Activated CD8-positive, alpha-beta memory T cell treated with anti-CD3 and anti-CD28 coated beads for 1 hour (primary cell): Measurements from ENCODE around the gene MAT1A.
"Not testable (repeated sequence)": the region's sequence is repeated elsewhere in the genome, so short reads cannot be mapped to it uniquely, and the experiment has no call there.

Experiments used
- DNase-seq, 2 donors: peaks; one replicate each; pipeline ENCODE4 v3.0.0-alpha.2; 2020; ENCODE audit warnings: low read depth in 1 of 2; ENCODE audit errors: extremely low read depth in 1 of 2

The MAT1A gene

GRCh38 chr10:80265740-80266512 is 23.5 kb downstream of the MAT1A start:
- DNase-seq: no peak

- no peak for DNase-seq
These were observed 25.1 kb downstream of the MAT1A start for GRCh38 chr10:80264081-80265056.

- DNase-seq: no peak
These were observed 28.0 kb downstream of the MAT1A start for GRCh38 chr10:80261316-80262030.

GRCh38 chr10:80260295-80261243 is 28.9 kb downstream of the MAT1A start:
- no peak for DNase-seq

GRCh38 chr10:80259405-80259871 is 30.0 kb downstream of the MAT1A start:
- DNase-seq: no peak

- DNase-seq: not testable (repeated sequence)
These were observed 32.7 kb downstream of the MAT1A start for GRCh38 chr10:80256798-80257197.

- not testable (repeated sequence) for DNase-seq
These were observed 34.7 kb downstream of the MAT1A start for GRCh38 chr10:80254726-80255125.

- DNase-seq: not testable (repeated sequence)
These were observed 35.5 kb downstream of the MAT1A start for GRCh38 chr10:80253963-80254271.

- DNase-seq: no peak
These were observed 36.0 kb downstream of the MAT1A start for GRCh38 chr10:80253266-80253962.

- no peak for DNase-seq
These were observed 37.1 kb downstream of the MAT1A start for GRCh38 chr10:80252296-80252887.

GRCh38 chr10:80251703-80252280 is 37.7 kb downstream of the MAT1A start:
- not testable (repeated sequence) for DNase-seq

- not testable (repeated sequence) for DNase-seq
These were observed 39.1 kb downstream of the MAT1A start for GRCh38 chr10:80250399-80250798.

- DNase-seq: not testable (repeated sequence)
These were observed 39.6 kb downstream of the MAT1A start for GRCh38 chr10:80249906-80250305.

- not testable (repeated sequence) for DNase-seq
These were observed 41.8 kb downstream of the MAT1A start for GRCh38 chr10:80247611-80248010.

- DNase-seq: not testable (repeated sequence)
These were observed 45.1 kb downstream of the MAT1A start for GRCh38 chr10:80244371-80244770.

- not testable (repeated sequence) for DNase-seq
These were observed 47.1 kb downstream of the MAT1A start for GRCh38 chr10:80242341-80242740.

GRCh38 chr10:80236457-80236856 is 53.0 kb downstream of the MAT1A start:
- not testable (repeated sequence) for DNase-seq
